Body of pancreas (tissue), 4 donors: Measurements from ENCODE around the gene ZBTB18. TPM values are rescaled to one million over a fixed set of nuclear protein-coding genes. Genes with fewer than 3 reads are reported as not detected.

ENCODE experiments used
- ATAC-seq: fragments of 150-250 bp; one replicate; pipeline ENCODE4 v1.9.1; 2016
- DNase-seq, 4 donors: peaks; one replicate each; pipeline ENCODE4 v3.0.0-alpha.2; 2019
- H3K27ac ChIP-seq, 4 donors: fragments of 200-600 bp; sonication (generic); 1 replicate in 3 of 4; 2 replicates in 1 of 4; pipeline versions ENCODE4 v1.5.1 to v1.6.1; 2016 to 2019; ENCODE audit warnings: mild to moderate bottlenecking in 1 of 4, mixed read lengths in 1 of 4, moderate library complexity in 1 of 4
- H3K27me3 ChIP-seq, 2 donors: fragments of 200-600 bp; sonication (generic); one replicate each; pipeline ENCODE4 v1.6.0; 2016; ENCODE audit warnings: mild to moderate bottlenecking in 1 of 2
- H3K36me3 ChIP-seq, 2 donors: fragments of 200-600 bp; sonication (generic); replicated peaks in 1 of 2; 2 replicates each; pipeline ENCODE4 v1.5.1; 2016; ENCODE audit warnings: low read depth in 2 of 2; ENCODE audit not compliant: insufficient read depth in 1 of 2
- H3K4me1 ChIP-seq: fragments of 200-600 bp; sonication (generic); one replicate; pipeline ENCODE4 v1.6.0; 2016
- H3K4me3 ChIP-seq, 2 donors: fragments of 200-600 bp; sonication (generic); 1 replicate in 1 of 2; 2 replicates in 1 of 2; pipeline ENCODE4 v1.5.1; 2016 to 2019
- H3K9me3 ChIP-seq, 3 donors: fragments of 200-600 bp; sonication (generic); 1 replicate in 2 of 3; 2 replicates in 1 of 3; pipeline ENCODE4 v1.5.1; 2016
- CTCF ChIP-seq, 7 experiments: fragments of 450-650 bp in 4 of 7; fragments of 200-600 bp in 3 of 7; sonication (generic) in 3 of 7; IDR thresholded peaks; one replicate each; pipeline ENCODE4 v1.5.1; 2016 to 2019; ENCODE audit warnings: antibody characterized with exemption in 7 of 7
- POLR2A ChIP-seq, 3 donors: fragments of 450-650 bp; IDR thresholded peaks; one replicate each; pipeline ENCODE4 v1.6.1; 2016; ENCODE audit warnings: antibody characterized with exemption in 3 of 3, mild to moderate bottlenecking in 2 of 3
- WGBS, 2 donors: methylation state at CpG; one replicate each; pipeline ENCODE4 v1.1.5; 2017; 5-methylcytosine and 5-hydroxymethylcytosine counted together
- intact Hi-C: fragments of 100-400 bp; cut with DNase I; formaldehyde crosslinking; loops from one replicate; pipeline ENCODE4 v1.15.1; 2023
- total RNA-seq, 2 donors: library from RNA; depleted of rRNA; stranded (reverse); fragments of >200 nt; gene quantifications; one replicate each; pipeline ENCODE4 v1.1.0, GENCODE V29; 2016

The ZBTB18 gene
- 10 to 100 TPM; 20.4 to 22.6 TPM for total RNA-seq

DNA sequence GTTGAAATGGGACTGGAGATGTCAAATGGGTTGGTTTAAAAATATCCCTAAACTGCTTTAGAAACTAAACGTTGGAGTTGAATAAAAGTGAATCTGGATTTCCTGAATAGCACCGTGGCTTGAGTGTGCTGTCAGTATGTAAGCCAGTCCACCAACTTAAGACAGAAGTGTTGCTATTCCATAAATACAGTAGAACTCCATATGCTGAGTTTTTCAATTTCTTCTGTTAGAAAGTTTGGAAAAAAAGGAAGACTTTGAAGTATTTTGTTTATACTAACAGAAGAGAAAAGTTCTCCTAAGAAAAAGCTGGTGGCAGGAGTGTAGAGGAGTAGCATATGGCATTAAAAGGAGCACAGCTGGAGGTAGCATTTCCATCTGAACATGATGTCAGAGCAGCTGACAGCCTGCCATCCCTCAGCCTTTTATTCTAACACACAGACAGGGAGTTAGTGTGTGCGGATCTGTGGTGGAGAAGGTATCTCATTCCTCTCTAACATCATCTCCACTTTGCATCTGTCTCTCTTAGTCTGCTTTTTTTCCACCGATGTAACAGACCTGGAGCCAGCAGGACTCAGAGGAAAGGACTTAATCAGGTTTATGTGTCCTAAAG lies at the start of gene ZBTB18:
ZBTB18 (plus strand) TSS at position 449 of the 610 bp plus-strand sequence; CDS start at position 598, 149 bp downstream.
- peaks cover 4 to 14% of the 10 kb centered on the region in 2 donors for H3K36me3 ChIP-seq
- peak within 1 kb of the TSS in 1 of 2 donors; percentile 29 for H3K4me3 ChIP-seq
- no peaks in the 10 kb centered on the region for H3K9me3 ChIP-seq
- ATAC-seq = no peak
- H3K4me1 ChIP-seq = peaks cover 57% of the 10 kb centered on the region
- intact Hi-C loops = no loop called here
- DNase-seq = peak; percentile 55 to 75 (median 66)
- peak within 1 kb of the TSS; percentile 87 to 95 (median 90) for H3K27ac ChIP-seq
- no peaks in the 10 kb centered on the region for H3K27me3 ChIP-seq
- 5 to 7% methylated on average over 4 of the region's 4 CpGs for WGBS, 2 donors
- TF ChIP-seq POLR2A (IDR thresholded peaks at IDR 0.05) (peak; percentile 17 to 67 (median 66)), CTCF (IDR thresholded peaks at IDR 0.05) (no peak)

DNA sequence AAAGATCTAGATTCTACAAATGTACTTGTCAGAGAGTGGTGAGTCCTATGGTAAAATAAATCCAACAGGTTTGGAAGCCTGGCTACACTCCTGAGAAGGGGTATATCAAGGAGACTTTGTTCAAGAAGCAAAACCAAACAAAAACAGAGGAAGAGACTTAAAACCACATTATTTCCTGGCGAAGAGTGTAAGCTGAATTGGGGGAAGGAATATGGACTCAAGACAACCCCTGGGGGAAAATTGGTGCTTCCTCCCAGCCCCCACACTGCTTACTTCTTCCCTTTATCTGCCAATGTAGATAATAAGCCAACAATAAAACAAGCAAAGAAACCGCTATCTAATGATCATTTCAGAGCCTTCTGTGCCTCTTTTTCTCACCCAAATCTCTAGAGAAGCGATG lies 48.4 kb upstream of the ZBTB18 start:
- no peak for TF ChIP-seq CTCF (IDR thresholded peaks at IDR 0.05)
- Histone ChIP-seq H3K27me3 (no peaks in the 10 kb centered on the region), H3K9me3 (no peaks in the 10 kb centered on the region), H3K4me1 (no peaks in the 10 kb centered on the region), H3K4me3 (no peak overlapping the region), H3K27ac (no peak overlapping the region), H3K36me3 (no peaks in the 10 kb centered on the region)
- 47 to 65% methylated on average over 3 of the region's 3 CpGs for WGBS, 2 donors
- intact Hi-C loops = no loop called here
- ATAC-seq (no peak), DNase-seq (no peak)

DNA sequence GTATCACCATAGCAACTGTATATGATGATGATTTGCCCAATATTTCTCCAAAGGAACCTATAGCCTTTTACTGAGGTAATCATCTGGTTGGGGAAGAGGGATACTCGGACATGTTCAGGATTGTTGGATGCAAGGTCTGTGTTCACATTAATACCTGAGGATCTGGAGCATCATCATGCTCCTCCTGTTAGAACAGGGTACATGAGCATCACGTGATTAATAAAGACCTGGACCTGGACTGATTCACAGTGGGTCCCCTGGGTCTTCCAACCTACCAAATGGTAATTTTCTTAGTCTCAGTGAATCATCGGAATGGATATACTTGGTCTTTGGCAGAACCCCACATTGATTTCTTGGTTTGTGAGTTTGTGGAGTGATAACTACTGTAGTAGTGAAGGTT lies 45.6 kb upstream of the ZBTB18 start:
- DNase-seq = no peak
- no peaks in the 10 kb centered on the region for H3K36me3 ChIP-seq
- intact Hi-C loops = no loop called here
- 64 to 78% methylated on average over 3 of the region's 3 CpGs for WGBS, 2 donors
- no peak for TF ChIP-seq CTCF (IDR thresholded peaks at IDR 0.05)
- no peaks in the 10 kb centered on the region for H3K4me1 ChIP-seq
- no peaks in the 10 kb centered on the region for H3K9me3 ChIP-seq
- no peaks in the 10 kb centered on the region for H3K27me3 ChIP-seq
- H3K27ac ChIP-seq = no peak overlapping the region
- no peak overlapping the region for H3K4me3 ChIP-seq
- ATAC-seq = no peak

DNA sequence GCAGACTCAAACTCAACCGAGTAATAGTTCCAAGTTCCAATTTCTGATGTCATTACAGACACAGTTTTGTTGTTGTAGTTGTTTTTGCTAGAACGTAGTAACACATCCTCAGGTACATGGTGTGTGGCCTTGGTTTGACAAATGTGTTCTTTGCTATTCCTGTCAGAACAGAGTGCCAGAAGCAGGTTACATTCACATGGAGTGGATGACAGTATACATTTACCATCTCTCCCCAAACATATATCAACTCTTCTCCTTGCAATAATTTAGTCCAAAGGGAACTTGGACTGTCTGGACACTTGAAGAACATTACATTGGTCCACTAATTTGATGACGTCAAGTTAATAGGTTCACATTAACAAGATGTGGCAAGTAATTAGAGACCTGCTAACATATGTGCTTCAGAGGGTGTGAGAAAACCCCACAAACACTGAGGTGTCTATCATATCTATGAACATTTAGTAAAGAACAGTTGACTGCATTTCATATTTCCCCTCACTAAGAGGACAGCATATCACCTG lies 44.6 kb upstream of the ZBTB18 start:
- H3K4me1 ChIP-seq = no peaks in the 10 kb centered on the region
- ATAC-seq = no peak
- H3K27me3 ChIP-seq = no peaks in the 10 kb centered on the region
- no peaks in the 10 kb centered on the region for H3K9me3 ChIP-seq
- intact Hi-C loops = no loop called here
- H3K4me3 ChIP-seq = no peak overlapping the region
- no peak for TF ChIP-seq CTCF (IDR thresholded peaks at IDR 0.05)
- no peak for TF ChIP-seq POLR2A (IDR thresholded peaks at IDR 0.05)
- no peak overlapping the region for H3K27ac ChIP-seq
- 52 to 56% methylated on average over 3 of the region's 3 CpGs for WGBS, 2 donors
- DNase-seq = no peak
- no peaks in the 10 kb centered on the region for H3K36me3 ChIP-seq

- H3K36me3 ChIP-seq = no peaks in the 10 kb centered on the region
- ATAC-seq = no peak
- TF ChIP-seq POLR2A (IDR thresholded peaks at IDR 0.05) = no peak
- TF ChIP-seq CTCF (IDR thresholded peaks at IDR 0.05) = no peak
- no peaks in the 10 kb centered on the region for H3K4me1 ChIP-seq
- DNase-seq = no peak
- no peaks in the 10 kb centered on the region for H3K9me3 ChIP-seq
- H3K4me3 ChIP-seq = no peak overlapping the region
- intact Hi-C loops = no loop called here
- H3K27me3 ChIP-seq = no peaks in the 10 kb centered on the region
- no peak overlapping the region for H3K27ac ChIP-seq
- WGBS, 2 donors = 76 to 77% methylated on average over 5 of the region's 5 CpGs
Measured at GRCh38 chr1:244006961-244007360, 44.1 kb upstream of the ZBTB18 start.
